Stimulated activated CD4-positive, alpha-beta T cell treated with anti-CD3 and anti-CD28 coated beads, Interleukin-12 subunit alpha, Interleukin-12 subunit beta, amount 100 ng/mL, for 4 hours (primary cell): ENCODE data around the gene KDM8.
"Not testable (repeated sequence)": the region's sequence is repeated elsewhere in the genome, so short reads cannot be mapped to it uniquely, and the experiment has no call there.

Experiments
- DNase-seq: peaks from one replicate; pipeline ENCODE4 v3.0.0-alpha.2; 2020

The KDM8 gene

DNA sequence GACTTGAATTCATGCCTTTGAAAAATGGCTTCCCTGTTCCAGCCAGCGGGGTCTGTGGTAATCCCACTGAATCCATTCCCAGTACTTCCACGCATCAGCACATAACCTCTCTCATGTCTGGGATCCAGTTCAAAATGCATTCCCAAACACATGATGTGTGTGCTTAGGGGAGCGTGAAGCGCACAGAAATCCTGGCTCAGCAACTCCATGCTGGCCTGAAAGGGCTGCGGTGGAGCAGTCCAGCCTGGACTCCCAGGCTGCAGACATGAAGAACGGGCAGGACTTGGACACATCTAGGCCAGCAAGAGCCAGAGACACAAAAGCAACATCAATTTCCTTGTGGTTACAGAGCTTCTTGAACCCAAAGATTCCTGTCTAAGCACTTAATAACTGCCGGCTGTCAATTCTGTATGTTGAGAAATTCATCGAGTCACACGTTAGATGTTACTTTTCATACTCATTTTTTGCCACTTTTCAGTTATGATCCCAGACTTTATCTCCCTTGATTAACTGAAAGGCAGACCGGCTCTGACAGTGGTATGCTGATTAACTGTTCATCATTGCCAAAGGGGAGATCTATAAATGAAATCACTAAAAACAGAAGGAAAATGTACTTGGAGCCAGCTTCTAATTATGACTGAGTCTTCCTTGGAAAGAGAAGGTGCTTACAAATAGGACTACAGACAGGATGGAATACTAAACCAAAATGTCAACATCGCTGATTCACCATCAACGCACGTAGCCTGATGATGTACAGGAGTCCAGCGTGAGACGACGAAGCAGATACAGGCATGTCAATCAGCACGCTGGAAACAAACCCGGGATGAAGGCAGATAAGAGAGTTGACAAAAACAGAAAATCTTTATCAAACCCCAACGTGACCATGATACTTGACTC lies 42.2 kb downstream of the KDM8 start:
- DNase-seq = no peak

DNA sequence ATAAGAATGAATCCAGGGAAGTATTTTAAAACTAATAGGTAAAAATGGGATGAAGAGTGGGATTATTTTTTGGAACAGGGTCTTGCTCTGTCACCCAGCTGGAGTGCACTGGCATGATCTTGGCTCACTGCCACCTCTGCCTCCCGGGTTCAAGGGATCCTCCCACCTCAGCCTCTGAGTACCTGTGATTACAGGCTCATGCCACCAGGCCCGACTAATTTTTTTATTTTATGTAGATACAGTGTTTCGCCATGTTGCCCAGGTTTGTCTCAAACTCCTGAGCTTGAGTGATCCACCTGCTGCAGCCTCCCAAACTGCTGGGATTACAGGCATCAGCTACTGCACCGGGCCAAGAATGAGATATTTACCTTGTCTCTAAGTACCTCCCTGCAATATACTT lies 43.1 kb downstream of the KDM8 start:
- no peak for DNase-seq

DNA sequence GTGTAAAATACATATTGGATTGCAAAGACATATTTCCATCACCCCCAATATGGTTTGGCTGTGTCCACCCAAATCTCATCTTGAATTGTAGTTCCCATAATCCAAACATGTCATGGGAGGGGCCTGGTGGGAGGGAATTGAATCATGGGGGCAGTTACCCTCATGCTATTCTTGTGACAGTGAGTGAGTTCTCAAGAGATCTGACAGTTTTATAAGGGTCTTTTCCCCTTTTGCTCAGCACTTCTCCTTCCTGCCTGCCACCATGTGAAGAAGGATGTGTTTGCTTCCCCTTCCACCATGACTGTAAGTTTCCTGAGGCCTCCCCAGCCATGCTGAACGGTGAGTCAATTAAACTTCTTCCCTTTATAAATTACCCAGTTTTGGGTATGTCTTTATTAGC lies 43.8 kb downstream of the KDM8 start:
- not testable (repeated sequence) for DNase-seq

DNA sequence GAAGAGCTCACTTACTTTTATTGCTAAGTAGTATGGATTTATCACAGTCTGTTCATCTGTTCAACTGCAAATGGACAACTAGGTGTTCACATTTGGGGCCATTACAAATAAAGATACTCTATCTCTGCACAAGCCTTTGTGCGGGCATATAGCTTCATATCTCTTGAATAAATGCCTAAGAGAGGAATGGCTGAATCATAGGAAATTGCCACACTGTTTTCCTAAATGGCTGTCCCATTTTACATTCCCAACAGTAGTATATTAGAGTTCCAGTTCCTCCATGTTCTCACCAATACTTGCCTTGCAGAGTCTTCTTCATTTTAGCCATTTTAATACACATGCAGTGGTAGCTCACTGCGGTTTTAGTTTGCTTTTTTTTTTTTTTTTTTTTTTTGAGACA lies 44.7 kb downstream of the KDM8 start:
- no peak for DNase-seq

DNA sequence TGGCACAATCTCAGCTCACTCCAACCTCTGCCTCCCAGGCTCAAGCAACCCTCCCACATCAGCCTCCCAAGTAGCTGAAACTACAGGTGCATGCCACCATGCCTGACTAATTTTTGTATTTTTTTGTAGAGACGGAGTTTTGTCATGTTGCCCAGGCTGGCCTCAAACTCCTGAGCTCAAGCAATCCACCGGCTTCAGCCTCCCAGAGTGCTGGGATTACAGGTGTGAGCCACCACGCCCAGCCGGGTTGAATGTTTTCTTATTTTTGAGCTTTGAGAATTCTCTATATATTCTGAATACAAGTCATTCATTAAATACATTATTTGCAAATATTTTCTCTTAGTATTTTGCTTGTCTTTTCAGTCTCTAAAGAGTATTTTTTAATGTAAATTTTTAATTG lies 45.6 kb downstream of the KDM8 start:
- DNase-seq = not testable (repeated sequence)

DNA sequence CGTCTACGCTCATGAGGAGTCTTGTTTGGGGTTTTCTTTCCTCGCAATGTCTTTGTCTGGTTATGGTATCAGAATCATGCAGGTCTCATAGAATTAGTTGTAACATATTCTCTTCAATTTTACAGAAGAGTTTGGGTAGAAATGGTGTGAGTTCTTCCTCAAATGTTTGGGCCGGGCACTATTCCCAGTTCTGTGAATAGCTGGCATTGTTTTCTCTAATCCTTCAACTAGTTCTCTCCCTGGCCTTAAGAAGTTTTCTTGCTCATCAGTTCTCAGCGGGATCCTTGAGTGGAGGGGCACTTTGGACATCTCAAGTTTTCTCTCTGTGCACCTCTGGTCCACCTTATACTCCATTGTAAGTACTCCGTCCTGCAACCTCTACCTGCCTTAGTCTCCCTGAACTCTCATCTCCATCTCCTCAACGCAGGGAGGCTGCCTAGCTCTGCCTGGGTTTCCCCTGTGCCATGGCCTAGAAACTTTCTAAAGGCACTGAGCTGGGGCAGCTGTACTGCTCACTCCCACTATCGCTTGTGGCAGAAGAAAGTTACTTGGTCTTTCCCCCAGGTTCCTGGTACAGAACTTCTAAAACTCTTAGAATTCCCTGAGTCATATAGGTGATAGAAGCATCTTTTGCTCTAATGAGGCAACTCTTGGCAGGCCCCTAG lies 48.3 kb downstream of the KDM8 start:
- DNase-seq = no peak

DNA sequence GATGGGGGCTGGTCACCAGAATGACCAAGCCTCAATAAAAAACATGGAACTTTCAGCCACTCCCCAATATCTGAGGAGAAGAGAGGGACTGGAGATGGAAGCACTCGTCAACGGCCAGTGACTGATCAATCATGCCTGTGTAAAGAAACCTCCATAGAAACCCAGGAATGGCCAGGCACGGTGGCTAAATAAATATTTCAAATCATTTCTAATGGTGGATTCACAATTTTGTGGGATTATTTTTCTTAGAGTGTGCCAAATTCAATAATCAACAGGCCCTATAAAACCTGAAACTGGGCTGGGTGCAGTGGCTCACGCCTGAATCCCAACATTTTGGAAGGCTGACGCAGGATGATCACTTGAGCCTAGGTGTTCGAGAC lies 48.9 kb downstream of the KDM8 start:
- DNase-seq = no peak

DNA sequence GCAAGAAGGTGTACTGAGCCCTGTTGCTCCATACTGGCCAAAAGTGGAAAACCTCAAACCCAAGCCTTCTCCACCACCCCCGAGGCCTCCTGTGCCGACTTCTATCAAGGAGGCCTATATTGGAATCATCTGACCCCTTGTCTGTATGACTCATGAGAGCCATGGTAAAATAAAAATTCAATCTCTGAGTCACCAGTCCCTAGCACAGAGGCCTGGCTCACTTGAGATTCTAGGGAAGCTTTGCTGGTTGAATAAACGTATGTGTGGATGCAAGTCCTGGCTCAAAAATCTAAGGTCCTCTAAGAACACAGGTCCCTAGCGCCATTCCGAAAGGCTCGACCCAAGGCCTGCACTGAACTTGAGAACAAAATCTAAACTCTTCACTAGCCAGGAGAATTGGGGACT lies 50.2 kb downstream of the KDM8 start:
- no peak for DNase-seq

DNA sequence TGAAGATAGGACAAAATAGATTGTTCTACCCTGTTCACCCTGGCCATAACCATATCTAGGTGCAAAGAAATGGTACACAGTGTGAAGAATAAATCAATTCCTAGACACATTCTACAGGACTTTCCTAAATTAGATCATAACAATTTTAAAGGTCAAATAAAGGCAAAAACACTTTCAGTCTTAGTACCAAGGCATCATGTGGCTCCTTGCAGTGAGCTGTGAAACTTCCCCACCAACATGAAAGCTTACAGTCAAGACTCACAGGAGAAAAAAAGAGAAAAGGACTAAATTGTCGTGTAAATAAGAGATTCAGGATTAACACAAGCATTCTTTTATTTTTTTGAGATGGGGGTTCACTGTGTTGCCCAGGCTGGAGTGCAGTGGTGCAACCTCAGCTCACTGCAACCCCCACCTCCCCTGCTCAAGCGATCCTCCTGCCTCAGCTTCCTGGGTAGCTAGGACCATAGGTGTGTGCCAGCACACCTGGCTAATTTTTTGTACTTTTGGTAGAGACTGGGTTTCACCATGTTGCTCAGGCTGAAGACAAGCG lies 51.0 kb downstream of the KDM8 start:
- no peak for DNase-seq

DNA sequence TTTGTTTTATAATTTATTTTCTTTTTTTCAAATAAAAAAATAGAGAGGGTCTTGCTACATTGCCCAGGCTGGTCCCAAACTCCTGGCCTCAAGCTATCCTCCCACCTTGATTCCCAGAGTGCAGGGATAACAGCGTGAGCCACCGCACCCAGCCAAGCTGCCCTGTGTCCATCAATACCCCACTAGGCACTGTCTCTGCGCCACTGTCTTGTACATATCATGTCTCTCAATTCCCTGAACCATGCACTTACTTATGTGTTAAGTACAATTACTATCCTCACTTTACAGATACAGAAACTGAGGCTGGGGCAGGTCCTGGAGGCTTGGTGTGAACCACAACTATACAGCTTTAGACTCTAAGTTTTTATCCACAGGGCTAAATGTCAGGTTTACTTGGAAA lies 53.5 kb downstream of the KDM8 start:
- no peak for DNase-seq

DNA sequence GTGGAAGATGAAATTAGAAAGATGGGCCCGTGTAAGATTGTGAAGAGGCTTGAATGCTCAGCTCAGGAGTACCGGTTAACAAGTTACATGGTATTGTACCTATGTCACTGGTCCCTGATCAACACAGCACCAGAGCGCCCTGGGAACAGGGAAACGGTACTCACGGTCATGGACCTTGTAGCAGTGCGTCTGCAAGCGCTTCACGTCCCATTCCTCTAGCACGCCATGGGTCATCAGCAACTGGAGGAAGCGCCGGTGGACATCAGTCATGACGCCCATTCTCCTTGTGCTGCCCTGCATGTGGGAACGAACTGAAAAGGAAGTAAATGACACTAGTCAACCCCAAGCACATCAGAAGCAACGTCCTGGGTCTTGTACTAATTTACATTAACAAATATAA lies 53.9 kb downstream of the KDM8 start:
- no peak for DNase-seq

DNA sequence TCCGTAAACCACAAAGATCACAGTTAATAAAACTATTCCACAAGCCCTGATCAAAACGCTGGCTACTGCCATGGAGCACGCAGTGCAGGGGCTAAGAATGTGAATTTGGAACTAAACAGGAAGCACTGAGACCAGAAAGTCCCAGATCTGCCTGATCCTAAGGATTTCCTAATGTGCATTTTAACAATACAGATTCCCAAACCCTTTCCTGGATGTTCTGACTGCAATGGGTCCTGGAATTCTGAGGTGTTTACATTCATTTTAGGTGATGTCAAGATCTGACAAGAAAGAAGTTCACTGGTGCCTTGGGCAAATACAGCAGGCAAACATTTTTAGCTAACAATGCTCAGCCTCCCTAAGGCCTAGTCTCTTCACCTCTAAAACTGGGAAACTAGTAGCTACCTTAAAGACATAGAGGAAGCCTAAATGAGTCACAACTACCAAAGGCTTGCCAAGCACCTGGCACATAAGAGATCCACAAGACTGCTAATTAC lies 55.0 kb downstream of the KDM8 start:
- no peak for DNase-seq

DNA sequence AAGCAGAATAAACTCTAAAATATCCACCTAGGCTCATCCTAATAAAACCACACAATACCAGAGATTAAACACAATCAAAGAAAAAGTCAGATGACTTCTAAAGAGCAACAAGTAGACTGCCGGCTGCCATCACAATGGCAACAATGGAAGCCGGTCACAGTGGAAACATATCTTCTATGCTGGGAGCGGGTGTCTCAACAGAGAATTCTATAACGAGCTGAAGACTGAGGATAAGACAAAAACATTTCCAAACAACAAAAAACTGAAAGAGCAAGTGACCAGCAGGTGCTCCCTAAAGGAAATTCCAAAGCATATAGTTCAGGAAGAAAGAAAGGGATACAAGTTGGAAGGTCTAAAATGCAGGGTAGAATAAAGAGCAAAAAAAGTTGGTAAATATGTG lies 56.4 kb downstream of the KDM8 start:
- DNase-seq = no peak

DNA sequence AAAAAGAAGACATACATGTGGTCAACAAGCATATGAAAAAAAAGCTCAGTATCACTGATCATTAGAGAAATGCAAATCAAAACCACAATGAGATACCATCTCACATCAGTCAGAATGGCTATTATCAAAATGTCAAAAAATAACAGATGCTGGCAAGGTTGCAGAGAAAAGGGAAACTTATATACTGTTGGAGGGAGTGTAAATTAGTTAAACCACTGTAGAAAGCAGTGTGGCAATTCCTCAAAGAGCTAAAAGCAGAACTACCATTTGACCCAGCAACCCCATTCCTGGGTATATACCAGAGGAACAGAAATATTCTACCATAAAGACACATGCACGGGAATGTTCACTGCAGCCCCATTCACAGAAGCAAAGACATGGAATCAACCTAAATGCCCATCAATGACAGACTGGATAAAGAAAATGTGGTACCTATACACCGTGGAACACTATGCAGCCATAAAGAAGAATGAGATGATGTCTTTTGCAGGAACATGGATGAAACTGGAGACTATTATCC lies 59.6 kb downstream of the KDM8 start:
- not testable (repeated sequence) for DNase-seq

DNA sequence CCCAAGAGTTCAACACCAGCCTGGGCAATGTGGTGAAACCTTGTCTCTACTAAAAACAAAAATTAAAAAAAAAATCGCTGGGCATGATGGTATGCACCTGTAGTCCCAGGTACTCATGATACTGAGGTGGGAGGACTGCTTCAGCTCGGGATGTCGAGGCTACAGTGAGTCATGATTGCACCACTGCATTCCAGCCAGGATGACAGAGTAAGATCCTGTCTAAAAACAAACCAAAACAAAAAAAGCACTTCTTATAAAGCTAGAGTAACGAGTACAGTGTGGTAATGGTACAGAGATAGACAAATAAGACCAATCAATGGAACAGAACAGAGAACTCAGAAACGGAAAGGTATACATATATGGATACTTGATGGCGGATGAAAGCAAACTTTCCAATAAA lies 60.8 kb downstream of the KDM8 start:
- DNase-seq = no peak

DNA sequence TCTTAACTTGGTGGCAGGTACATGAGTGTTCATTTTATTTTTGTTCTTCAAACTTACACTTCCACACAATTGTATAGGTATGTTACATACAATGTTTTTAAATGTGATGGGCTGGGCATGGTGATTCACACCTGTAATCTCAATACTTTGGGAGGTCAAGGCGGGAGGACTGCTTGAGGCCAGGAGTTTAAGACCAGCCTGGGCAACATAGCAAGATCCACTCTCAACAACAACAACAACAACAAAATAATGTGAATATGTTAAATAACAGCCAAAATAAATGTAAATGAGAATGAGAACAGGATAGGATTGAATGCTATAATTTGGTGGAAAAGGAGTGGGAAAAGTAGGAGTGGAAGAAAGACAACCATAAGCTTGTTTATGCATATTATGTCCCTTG lies 62.7 kb downstream of the KDM8 start:
- no peak for DNase-seq

DNA sequence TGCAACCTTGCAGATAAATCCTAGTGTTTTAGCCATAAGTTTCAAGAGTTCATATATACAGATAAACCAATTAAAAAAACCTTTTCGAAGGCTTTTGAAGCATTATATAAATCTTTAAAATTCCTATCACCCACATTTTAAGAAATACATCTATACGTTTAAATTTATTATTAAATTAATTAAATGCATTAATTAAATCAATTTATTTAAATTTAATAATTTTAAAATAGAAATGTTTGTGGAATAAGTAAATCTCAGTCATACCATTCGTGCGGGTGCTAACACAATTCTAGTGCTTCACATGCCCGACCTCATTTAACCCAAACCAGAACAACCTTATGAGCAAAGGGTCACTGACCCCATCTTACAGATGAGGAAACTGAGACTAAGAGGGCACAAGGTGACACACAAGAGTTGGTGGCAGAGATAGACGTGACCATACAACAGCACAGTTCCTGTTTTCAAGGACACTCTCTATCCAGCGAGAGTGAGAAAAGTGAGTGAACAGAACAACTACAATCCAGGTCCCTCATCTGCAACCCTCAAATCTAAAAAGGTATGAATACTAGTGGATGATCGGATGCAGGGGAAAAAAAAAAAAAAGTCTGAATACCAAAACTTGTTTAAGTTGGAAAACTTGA lies 63.8 kb downstream of the KDM8 start:
- DNase-seq = no peak

DNA sequence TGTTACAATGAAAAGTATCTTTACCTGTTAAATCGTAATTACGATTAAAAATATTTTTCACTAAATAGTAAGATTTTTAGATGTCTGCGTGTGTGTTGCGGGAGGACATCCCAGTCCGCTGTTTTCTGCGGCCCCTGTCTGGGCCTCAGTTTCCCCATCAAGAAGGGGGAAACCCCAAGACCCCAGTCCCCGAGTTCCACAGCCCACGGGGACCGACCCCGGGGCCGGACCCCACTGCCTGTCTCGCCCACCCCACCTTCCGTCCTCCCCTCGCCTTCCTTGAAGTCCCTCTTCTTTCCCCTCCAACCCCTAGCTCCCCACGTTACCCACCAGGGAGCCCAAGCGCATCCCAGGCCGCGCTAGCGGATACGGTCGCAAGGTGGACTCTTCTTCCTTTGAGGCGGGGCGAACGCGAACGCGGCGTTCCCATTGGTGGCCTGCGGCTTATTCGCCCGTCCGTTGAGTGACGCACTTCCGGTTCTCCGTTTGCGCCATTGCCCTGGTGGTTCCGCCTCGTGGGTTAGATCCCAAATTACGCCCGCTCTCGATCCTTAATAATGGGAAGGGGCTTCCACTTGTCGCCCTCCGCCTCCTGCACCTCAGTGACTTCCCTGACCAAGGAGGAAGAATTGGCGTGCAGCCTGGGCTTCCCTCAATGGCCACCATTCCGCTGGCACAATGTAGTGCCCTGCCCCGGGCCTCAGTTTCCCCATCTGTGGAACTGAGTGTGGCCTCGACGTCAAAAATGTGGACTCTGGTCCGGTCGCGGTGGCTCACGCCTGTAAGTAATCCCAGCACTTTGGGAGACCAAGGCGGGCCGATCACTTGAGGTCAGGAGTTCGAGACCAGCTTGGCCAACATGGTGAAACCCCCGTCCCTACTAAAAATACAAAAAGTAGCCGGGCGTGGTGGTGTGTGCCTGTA lies 65.3 kb downstream of the KDM8 start, which contains the start of gene NSMCE1:
Gene NSMCE1, minus strand, starts transcription at position 397 of the 924 bp plus-strand sequence. CDS start 11,202 bp downstream, outside the sequence.
- DNase-seq = peak; percentile 99

DNA sequence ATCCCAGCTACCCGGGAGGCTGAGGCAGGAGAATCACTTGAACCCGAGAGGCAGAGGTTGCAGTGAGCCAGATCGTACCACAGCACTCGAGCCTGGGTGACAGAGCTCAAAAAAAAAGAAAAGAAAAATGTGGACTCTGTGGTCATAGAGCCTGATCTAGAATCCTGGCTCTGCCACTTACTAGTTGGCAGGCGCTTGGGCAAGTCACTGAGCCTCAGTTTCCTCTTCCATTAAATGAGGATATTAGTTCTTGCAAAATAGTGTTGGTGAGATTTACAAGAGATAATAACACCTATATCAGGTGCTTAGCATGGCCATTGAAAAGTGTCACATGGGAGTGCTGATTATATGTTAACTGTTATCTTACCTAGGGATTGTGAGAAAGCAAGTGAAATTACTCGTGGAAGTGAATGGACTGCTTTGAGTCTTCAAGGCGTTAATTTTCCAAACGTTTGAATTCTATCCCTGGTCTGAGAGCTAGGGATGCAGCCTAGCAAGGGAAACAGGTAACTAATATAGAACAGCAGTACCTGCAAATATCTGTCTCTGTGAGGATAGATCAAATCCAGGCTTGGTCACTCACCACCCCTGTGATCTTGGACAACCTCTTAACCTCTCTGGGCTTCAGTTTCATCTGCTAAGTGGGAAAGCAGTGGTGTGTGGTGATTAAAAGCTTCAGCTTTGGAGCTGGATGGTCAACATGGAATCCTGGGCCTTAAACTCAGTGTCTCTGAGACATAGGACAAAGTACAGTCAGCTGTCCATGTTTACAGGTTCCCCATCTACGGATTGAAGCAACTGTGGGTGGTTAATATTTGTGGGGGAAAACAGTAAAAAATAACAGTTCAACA lies 66.2 kb downstream of the KDM8 start:
- no peak for DNase-seq

DNA sequence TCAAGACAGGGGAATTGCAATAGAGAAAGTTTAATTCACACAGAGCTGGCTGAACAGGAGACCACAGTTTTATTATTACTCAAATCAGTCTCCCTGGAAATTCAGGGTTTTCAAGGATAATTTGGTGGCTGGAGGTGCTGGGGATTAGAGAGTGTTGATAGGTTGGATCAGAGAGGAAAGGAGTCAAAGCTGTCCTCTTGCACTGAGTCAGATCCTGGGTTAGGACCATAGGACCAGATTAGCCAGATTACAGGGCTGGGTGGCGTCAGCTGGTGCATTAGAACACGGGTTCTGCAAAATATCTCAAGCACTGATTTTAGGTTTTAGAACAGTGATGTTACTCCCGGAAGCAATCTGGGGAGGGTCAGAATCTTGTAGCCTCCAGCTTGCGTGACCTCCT lies 67.0 kb downstream of the KDM8 start:
- no peak for DNase-seq
